Activated naive CD4-positive, alpha-beta T cell treated with Interleukin-2 at 50 U/mL for 16 hours (primary cell): Measurements from ENCODE around the gene EXD3.
"Not testable (repeated sequence)": the region's sequence is repeated elsewhere in the genome, so short reads cannot be mapped to it uniquely, and the experiment has no call there.

Experiments used
- DNase-seq: peaks from one replicate; pipeline ENCODE4 v3.0.0-alpha.2; 2020

The EXD3 gene

GRCh38 chr9:137430723-137431415 is 7.9 kb upstream of the EXD3 start:
- DNase-seq: no peak

- no peak for DNase-seq
Measured at GRCh38 chr9:137429974-137430722, 7.2 kb upstream of the EXD3 start.

- DNase-seq: no peak
Measured at GRCh38 chr9:137429546-137429890, 6.6 kb upstream of the EXD3 start.

- no peak for DNase-seq
Measured at GRCh38 chr9:137428841-137429545, 6.0 kb upstream of the EXD3 start.

- no peak for DNase-seq
Measured at GRCh38 chr9:137428311-137428630, 5.3 kb upstream of the EXD3 start.

GRCh38 chr9:137427454-137428310 is 4.7 kb upstream of the EXD3 start:
- no peak for DNase-seq

- no peak for DNase-seq
Measured at GRCh38 chr9:137426018-137426681, 3.2 kb upstream of the EXD3 start.

GRCh38 chr9:137423514-137424291 is 741 bp upstream of the EXD3 start:
- DNase-seq: no peak

- DNase-seq: no peak
Measured at GRCh38 chr9:137421838-137422603, 941 bp downstream of the EXD3 start.

GRCh38 chr9:137417161-137418021 is 5.6 kb downstream of the EXD3 start:
- no peak for DNase-seq

GRCh38 chr9:137416563-137417151 is 6.3 kb downstream of the EXD3 start:
- DNase-seq: no peak

- DNase-seq: no peak
Measured at GRCh38 chr9:137416006-137416562, 6.9 kb downstream of the EXD3 start.

GRCh38 chr9:137415451-137415850 is 7.5 kb downstream of the EXD3 start:
- no peak for DNase-seq

GRCh38 chr9:137412431-137412830 is 10.5 kb downstream of the EXD3 start:
- DNase-seq: no peak

GRCh38 chr9:137411645-137412380 is 11.1 kb downstream of the EXD3 start:
- DNase-seq: peak; percentile 40

- no peak for DNase-seq
Measured at GRCh38 chr9:137411260-137411644, 11.7 kb downstream of the EXD3 start.

- no peak for DNase-seq
Measured at GRCh38 chr9:137410891-137411249, 12.1 kb downstream of the EXD3 start.

GRCh38 chr9:137410236-137410890 is 12.6 kb downstream of the EXD3 start:
- DNase-seq: not testable (repeated sequence)
